Nephron (organoid): ENCODE data around the gene R3HDM2.
"Not testable (repeated sequence)": the region's sequence is repeated elsewhere in the genome, so short reads cannot be mapped to it uniquely, and the experiment has no call there.

Source experiments
- H3K27ac Mint-ChIP-seq, 3 experiments: 2 replicates each; pipeline ENCODE4 v1.8.0; 2020; ENCODE audit warnings: mixed read lengths in 3 of 3, mild to moderate bottlenecking in 2 of 3, moderate library complexity in 1 of 3
- H3K27me3 Mint-ChIP-seq: 2 replicates; pipeline ENCODE4 v1.8.0; 2021; ENCODE audit warnings: low read depth, mild to moderate bottlenecking, moderate library complexity, mixed read lengths
- H3K36me3 Mint-ChIP-seq: 2 replicates; pipeline ENCODE4 v1.8.0; 2020; ENCODE audit warnings: low read depth, mixed read lengths
- H3K4me1 Mint-ChIP-seq: 2 replicates; pipeline ENCODE4 v1.8.0; 2020; ENCODE audit warnings: mixed read lengths
- H3K4me3 Mint-ChIP-seq, 3 experiments: 2 replicates each; pipeline ENCODE4 v1.8.0; 2020; ENCODE audit warnings: mild to moderate bottlenecking in 3 of 3, mixed read lengths in 3 of 3, moderate library complexity in 2 of 3
- H3K9me3 Mint-ChIP-seq: 2 replicates; pipeline ENCODE4 v1.8.0; 2020; ENCODE audit warnings: mixed read lengths
- TF ChIP-seq, protein P1 (sequence below), 3 experiments: fragments of 200-600 bp; sonication (generic); IDR thresholded peaks; one replicate each; pipeline ENCODE4 v1.5.0; 2021; ENCODE audit warnings: antibody characterized with exemption in 3 of 3; ENCODE audit not compliant: unreplicated experiment in 3 of 3

R3HDM2 gene

DNA sequence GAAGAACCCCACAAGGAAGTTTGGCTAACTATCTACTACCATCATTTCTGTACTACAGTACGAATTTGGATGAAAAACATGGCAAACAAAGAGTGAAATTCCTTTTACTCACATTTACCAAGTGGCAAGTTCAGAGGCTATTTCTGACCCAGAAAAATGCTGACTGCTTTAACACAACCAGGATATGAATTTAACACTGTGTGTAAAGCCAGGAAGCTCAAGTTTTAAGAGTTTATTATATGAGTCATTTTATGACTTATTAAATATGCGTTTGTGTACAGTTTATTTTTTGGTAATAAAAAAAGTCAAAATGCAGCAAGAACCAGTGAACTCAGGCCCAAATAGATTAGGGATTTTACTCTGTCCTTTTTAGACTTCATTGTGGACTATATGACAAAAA, 121.4 kb downstream of the R3HDM2 start:
- H3K27me3 Mint-ChIP-seq: no peaks in the 10 kb centered on the region
- no peaks in the 10 kb centered on the region for H3K9me3 Mint-ChIP-seq
- H3K4me3 Mint-ChIP-seq: no peak overlapping the region
- no peak overlapping the region for H3K27ac Mint-ChIP-seq
- peaks cover 29% of the 10 kb centered on the region for H3K36me3 Mint-ChIP-seq
- TF ChIP-seq, protein P1, sequence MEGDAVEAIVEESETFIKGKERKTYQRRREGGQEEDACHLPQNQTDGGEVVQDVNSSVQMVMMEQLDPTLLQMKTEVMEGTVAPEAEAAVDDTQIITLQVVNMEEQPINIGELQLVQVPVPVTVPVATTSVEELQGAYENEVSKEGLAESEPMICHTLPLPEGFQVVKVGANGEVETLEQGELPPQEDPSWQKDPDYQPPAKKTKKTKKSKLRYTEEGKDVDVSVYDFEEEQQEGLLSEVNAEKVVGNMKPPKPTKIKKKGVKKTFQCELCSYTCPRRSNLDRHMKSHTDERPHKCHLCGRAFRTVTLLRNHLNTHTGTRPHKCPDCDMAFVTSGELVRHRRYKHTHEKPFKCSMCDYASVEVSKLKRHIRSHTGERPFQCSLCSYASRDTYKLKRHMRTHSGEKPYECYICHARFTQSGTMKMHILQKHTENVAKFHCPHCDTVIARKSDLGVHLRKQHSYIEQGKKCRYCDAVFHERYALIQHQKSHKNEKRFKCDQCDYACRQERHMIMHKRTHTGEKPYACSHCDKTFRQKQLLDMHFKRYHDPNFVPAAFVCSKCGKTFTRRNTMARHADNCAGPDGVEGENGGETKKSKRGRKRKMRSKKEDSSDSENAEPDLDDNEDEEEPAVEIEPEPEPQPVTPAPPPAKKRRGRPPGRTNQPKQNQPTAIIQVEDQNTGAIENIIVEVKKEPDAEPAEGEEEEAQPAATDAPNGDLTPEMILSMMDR (IDR thresholded peaks at IDR 0.05; ENCODE audit: unreplicated experiment in 3 of 3): no peak
- H3K4me1 Mint-ChIP-seq: no peaks in the 10 kb centered on the region

DNA sequence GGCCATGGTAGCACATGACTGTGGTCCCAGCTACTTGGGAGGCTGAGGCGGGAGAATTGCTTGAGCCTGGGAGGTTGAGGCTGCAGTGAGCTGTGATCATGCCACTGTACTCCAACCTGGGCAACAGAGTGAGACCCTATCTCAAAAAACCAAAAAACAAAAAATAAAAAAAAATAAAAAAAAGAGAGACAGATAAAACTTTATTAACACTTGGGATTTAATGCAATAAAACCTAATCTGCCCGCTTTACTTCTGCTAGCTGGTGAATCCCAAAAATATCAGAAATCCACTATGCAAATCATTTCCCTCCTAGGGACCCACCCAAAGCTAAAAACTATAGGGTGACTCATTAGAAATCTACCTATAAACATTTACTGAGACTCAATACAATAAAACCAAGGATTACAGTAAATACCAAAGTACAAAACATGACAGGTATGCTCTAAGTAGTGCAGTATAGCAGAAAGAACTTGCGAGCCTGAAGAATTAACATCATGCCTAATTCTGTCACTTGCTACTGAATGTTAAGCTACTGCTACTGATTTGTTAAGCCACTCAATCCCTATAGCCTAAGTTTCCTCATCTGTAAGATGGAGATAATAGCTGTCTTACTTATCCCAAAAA, 129.8 kb downstream of the R3HDM2 start:
- Mint-ChIP-seq H3K36me3 (peaks cover 71% of the 10 kb centered on the region), H3K27ac (no peak overlapping the region), H3K4me3 (no peak overlapping the region), H3K9me3 (no peaks in the 10 kb centered on the region), H3K4me1 (no peaks in the 10 kb centered on the region), H3K27me3 (no peaks in the 10 kb centered on the region)
- TF ChIP-seq, protein P1 (IDR thresholded peaks at IDR 0.05; ENCODE audit: unreplicated experiment in 3 of 3): no peak

DNA sequence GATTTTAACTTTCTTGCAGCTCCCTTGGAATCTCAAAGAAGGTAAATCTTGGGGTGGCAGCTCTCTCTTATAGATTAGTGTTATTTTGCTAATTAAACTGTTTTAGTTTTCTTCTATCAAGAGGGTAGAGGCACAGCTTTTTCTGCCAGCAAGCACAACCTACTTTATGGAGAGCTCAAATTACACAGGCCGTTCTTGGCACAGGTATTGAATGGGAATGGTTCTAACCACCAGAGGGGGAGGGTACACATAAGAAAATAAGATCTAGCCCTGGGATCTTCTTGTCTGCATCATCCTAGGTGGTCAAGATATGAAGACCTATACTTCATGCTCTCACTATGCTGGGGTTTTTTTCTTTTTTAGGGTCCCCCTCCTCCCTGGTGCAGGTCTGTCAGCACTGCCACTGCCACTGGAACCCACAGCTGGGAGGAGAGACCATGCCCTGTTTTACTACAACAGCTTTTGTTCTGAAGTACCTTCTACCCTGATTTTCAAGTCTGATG, 131.3 kb downstream of the R3HDM2 start:
- Mint-ChIP-seq H3K4me1 (no peaks in the 10 kb centered on the region), H3K36me3 (peaks cover 68% of the 10 kb centered on the region), H3K9me3 (no peaks in the 10 kb centered on the region), H3K27ac (no peak overlapping the region), H3K4me3 (no peak overlapping the region), H3K27me3 (no peaks in the 10 kb centered on the region)
- TF ChIP-seq, protein P1 (IDR thresholded peaks at IDR 0.05; ENCODE audit: unreplicated experiment in 3 of 3): no peak

DNA sequence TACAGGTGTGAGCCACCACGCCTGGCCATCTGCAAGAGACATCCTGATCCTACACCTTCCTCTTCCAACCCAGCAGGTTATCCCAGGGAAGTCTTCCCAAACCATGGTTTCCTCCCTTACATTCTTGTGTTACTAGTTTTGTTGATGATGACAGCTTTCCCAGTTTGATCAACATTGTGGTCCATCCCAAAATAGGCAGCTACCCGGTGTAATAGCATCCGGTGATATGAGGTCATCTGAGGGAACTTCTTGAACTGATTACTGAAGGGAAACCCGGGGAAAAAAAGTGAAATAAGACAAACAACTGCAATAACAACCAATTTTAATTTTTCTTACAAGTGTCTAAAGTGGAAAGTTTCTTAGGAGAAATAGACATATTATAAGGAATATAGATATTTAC, 134.6 kb downstream of the R3HDM2 start:
- no peaks in the 10 kb centered on the region for H3K9me3 Mint-ChIP-seq

DNA sequence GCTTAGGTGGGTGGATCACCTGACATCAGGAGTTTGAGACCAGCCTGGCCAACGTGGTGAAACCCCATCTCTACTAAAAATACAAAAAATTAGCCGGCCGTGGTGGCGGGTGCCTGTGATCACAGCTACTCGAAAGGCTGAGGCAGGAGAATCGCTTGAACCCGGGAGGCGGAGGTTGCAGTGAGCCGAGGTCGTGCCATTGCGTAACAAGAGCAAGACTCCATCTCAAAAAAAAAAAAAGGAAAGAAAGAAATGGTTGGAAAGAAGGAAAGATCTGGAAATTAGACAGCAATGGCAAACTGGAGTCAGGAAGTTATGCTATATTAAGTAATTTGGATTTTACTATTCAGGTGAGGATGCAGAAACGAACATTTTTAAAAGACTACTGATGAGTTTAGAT, 148.8 kb downstream of the R3HDM2 start:
- Mint-ChIP-seq H3K4me1 (peaks cover 12% of the 10 kb centered on the region), H3K36me3 (peaks cover 87% of the 10 kb centered on the region)
- H3K4me3 Mint-ChIP-seq, H3K9me3 Mint-ChIP-seq, H3K27me3 Mint-ChIP-seq, H3K27ac Mint-ChIP-seq: not testable (repeated sequence)

More for the DNA sequence above, 134.6 kb downstream of the R3HDM2 start:
- Mint-ChIP-seq H3K4me1 (peaks cover 11% of the 10 kb centered on the region), H3K27ac (no peak overlapping the region), H3K4me3 (no peak overlapping the region), H3K27me3 (no peaks in the 10 kb centered on the region), H3K36me3 (peaks cover 74% of the 10 kb centered on the region)
- TF ChIP-seq, protein P1 (IDR thresholded peaks at IDR 0.05; ENCODE audit: unreplicated experiment in 3 of 3): no peak

DNA sequence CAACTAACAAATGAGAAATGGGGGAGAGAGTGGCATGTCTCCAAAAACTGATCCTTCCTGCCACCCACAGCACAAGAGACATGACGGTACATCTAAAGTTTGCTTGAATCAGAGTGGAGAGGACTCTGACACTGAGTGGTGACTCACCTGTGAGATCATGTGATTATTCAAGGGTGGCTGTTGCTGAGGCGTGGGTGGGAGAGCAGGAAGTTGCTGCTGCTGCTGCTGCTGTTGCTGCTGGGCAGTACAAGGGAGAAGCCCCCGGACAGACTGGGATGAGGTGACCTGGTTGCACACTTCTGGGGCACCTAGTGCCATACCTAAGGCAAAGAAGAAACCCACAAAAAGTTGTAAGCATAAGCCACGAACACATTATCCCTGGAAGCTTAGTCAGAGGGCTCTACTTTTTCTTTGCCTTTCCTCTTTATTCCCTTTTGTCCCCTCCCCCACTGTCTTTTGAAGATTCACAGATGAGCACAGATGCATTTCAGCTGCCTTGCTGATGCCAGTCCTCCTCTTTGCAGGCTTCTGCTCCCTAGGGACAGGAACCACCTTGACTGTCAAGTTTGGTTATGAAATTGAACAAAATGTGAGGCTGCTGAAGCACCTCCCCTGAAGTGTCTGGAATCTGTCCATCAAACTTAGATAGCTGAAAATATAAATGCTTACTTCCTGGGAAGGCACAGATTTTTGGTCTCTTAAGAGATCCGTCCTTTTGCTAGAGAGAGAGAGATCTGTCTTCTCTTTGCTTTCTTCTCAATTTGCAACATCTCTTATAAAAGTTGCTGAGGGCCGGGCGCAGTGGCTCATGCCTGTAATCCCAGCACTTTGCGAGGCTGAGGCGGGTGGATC, 150.4 kb downstream of the R3HDM2 start:
- H3K4me1 Mint-ChIP-seq: peaks cover 12% of the 10 kb centered on the region
- H3K4me3 Mint-ChIP-seq: no peak overlapping the region
- no peaks in the 10 kb centered on the region for H3K27me3 Mint-ChIP-seq

More for the DNA sequence above, 150.4 kb downstream of the R3HDM2 start:
- TF ChIP-seq, protein P1 (IDR thresholded peaks at IDR 0.05; ENCODE audit: unreplicated experiment in 3 of 3): no peak
- peak overlapping the region; percentile 22 to 76 (median 75) for H3K27ac Mint-ChIP-seq
- H3K9me3 Mint-ChIP-seq: no peaks in the 10 kb centered on the region
- peaks cover 85% of the 10 kb centered on the region for H3K36me3 Mint-ChIP-seq
